ENCODE measurements around the gene KANK3. TPM values are rescaled to one million over a fixed set of nuclear protein-coding genes. Genes with fewer than 3 reads are reported as not detected.

KANK3 gene
- total RNA-seq, 1 experiment from 2014 or later = 7.7 TPM

DNA sequence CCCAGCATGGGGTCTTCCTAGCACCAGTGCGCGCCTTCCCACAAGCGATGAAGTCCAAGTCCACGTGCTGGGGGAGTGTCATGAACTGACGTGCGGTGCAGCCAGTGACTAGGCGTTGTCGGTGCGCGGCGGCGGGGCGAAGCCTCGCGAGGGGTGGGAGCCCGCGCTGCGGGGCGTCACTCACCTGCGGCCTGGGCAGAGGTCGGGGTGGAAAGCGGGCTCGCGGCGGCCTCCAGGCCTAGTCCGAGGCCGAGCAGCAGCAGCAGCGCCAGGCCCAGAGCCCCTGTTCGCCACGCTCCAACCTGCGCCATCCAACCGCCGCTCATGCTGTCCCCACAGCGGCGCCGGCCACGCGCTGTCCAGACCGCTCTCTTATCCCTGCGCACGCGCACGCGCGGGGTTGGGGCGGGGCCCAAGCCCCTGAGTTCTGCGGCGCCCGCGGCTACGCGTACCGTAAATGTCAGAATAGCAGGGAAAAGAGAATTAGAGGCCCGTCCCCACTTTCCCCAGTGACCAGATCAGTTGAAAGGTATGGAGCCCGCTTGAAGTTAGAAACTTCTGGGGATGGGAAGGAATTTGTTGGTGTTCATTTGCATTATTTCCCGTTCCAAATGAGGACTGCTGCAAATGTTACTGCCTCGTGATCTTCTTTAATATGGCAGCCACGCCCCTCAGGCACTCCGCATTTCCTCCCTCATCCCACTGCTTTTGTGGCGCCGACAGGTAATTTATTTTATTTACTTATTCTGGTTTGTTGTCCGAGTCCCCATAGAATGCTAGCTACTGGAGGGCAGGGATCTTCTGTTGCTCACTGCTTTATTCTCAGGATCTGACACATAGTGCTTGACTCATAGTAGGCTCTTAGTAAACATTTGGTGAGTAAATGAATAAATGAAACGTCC lies 34.8 kb downstream of the KANK3 start, which contains the start of gene CD320:
TSS of gene CD320 (minus strand) at position 394 of the 902 bp plus-strand sequence. CDS start at position 326, 68 bp downstream.
- no peaks in the 10 kb centered on the region for H3K9me3 ChIP-seq (ENCODE audit: control insufficient read depth, low read depth, low read length)
- H2BK15ac ChIP-seq (ENCODE audit: low read depth, low read length) = no peak within 1 kb of the TSS
- H3K23me2 ChIP-seq (ENCODE audit: insufficient read length, low read depth, low read length, poor library complexity, severe bottlenecking) = peaks cover 11% of the 10 kb centered on the region
- peak; percentile 87 for DNase-seq
- Mint-ChIP-seq H3K36me3 (ENCODE audit: insufficient read depth in 1 of 3, low read depth in 3 of 3) (peaks cover 28 to 31% (median 28%) of the 10 kb centered on the region in 3 experiments), H3K27ac (peak within 1 kb of the TSS; percentile 63 to 98 (median 94); a peak in 6 of 7 replicates), H3K4me1 (peaks cover 22 to 30% of the 10 kb centered on the region in 2 experiments), H3K4me3 (peak within 1 kb of the TSS; percentile 89 to 99), H3K9me3 (no peaks in the 10 kb centered on the region), H3K27me3 (ENCODE audit: low read depth) (no peaks in the 10 kb centered on the region)
- H3K4me1 ChIP-seq (ENCODE audit: insufficient read depth, low read length) = no peaks in the 10 kb centered on the region
- peak within 1 kb of the TSS; percentile 41 for H3K18ac ChIP-seq (ENCODE audit: insufficient read length, low read depth, low read length)
- H2BK20ac ChIP-seq (ENCODE audit: low read depth, low read length, poor library complexity, severe bottlenecking) = no peak within 1 kb of the TSS
- no CpG with 5 or more reads among the region's 63 CpGs for WGBS (ENCODE audit: extremely low coverage, insufficient read length, low lambda C conversion rate)
- no peaks in the 10 kb centered on the region for H3K79me1 ChIP-seq (ENCODE audit: insufficient read depth, low read depth, low read length, poor library complexity, severe bottlenecking)
- H3K79me2 ChIP-seq (ENCODE audit: insufficient read depth, low read length) = no peaks in the 10 kb centered on the region; the same call in 1 of the 2 replicates
- no peak within 1 kb of the TSS for H2AK5ac ChIP-seq (ENCODE audit: insufficient read length, low read length)
- H3T11ph ChIP-seq (ENCODE audit: low read length) = no peak within 1 kb of the TSS
- peak within 1 kb of the TSS; percentile 63 for H3K9ac ChIP-seq (ENCODE audit: extremely low read depth, insufficient read length, low read length)
- H2AFZ ChIP-seq (ENCODE audit: low read length) = no peak within 1 kb of the TSS
- no peak within 1 kb of the TSS for H2BK5ac ChIP-seq (ENCODE audit: insufficient read length, low read length)
- H3K14ac ChIP-seq (ENCODE audit: insufficient read depth, low read length) = peak within 1 kb of the TSS; percentile 93
- no peak within 1 kb of the TSS; the same call in 1 of the 2 replicates for H3K4ac ChIP-seq (ENCODE audit: low read depth, low read length)
- H4K91ac ChIP-seq (ENCODE audit: insufficient read length, low read depth, low read length) = peak within 1 kb of the TSS; percentile 2
- TF ChIP-seq, protein P1, sequence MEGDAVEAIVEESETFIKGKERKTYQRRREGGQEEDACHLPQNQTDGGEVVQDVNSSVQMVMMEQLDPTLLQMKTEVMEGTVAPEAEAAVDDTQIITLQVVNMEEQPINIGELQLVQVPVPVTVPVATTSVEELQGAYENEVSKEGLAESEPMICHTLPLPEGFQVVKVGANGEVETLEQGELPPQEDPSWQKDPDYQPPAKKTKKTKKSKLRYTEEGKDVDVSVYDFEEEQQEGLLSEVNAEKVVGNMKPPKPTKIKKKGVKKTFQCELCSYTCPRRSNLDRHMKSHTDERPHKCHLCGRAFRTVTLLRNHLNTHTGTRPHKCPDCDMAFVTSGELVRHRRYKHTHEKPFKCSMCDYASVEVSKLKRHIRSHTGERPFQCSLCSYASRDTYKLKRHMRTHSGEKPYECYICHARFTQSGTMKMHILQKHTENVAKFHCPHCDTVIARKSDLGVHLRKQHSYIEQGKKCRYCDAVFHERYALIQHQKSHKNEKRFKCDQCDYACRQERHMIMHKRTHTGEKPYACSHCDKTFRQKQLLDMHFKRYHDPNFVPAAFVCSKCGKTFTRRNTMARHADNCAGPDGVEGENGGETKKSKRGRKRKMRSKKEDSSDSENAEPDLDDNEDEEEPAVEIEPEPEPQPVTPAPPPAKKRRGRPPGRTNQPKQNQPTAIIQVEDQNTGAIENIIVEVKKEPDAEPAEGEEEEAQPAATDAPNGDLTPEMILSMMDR (conservative IDR thresholded peaks at IDR 0.05) = no peak
- no peak within 1 kb of the TSS for H3K27ac ChIP-seq (ENCODE audit: insufficient read length, low read depth, low read length)
- no peaks in the 10 kb centered on the region for H4K20me1 ChIP-seq (ENCODE audit: control insufficient read depth, insufficient read depth, insufficient read length)
- no peak within 1 kb of the TSS for H4K8ac ChIP-seq (replicated peaks; ENCODE audit: insufficient read length, low read depth, low read length)
- H4K5ac ChIP-seq (ENCODE audit: insufficient read length, low read depth, low read length) = no peak within 1 kb of the TSS
- H3K4me2 ChIP-seq (ENCODE audit: insufficient read depth, insufficient read length, low read length) = peak within 1 kb of the TSS; percentile 92
- H3K27me3 ChIP-seq (ENCODE audit: insufficient read depth, low read length) = no peaks in the 10 kb centered on the region
- no peak within 1 kb of the TSS for H3K56ac ChIP-seq (ENCODE audit: insufficient read length, low read depth, low read length)
- no peak within 1 kb of the TSS for H2BK120ac ChIP-seq (ENCODE audit: low read depth, low read length, poor library complexity, severe bottlenecking)
- no peak within 1 kb of the TSS for H3K23ac ChIP-seq (ENCODE audit: insufficient read length, low read depth, low read length)
- H2BK12ac ChIP-seq (ENCODE audit: insufficient read length, low read depth, low read length) = no peak within 1 kb of the TSS
